ENCODE results near the gene PTGES3. TPM values are rescaled to one million over a fixed set of nuclear protein-coding genes. Genes with fewer than 3 reads are reported as not detected.

The PTGES3 gene
- total RNA-seq, 1 experiment from 2014 or later: 404 TPM

DNA sequence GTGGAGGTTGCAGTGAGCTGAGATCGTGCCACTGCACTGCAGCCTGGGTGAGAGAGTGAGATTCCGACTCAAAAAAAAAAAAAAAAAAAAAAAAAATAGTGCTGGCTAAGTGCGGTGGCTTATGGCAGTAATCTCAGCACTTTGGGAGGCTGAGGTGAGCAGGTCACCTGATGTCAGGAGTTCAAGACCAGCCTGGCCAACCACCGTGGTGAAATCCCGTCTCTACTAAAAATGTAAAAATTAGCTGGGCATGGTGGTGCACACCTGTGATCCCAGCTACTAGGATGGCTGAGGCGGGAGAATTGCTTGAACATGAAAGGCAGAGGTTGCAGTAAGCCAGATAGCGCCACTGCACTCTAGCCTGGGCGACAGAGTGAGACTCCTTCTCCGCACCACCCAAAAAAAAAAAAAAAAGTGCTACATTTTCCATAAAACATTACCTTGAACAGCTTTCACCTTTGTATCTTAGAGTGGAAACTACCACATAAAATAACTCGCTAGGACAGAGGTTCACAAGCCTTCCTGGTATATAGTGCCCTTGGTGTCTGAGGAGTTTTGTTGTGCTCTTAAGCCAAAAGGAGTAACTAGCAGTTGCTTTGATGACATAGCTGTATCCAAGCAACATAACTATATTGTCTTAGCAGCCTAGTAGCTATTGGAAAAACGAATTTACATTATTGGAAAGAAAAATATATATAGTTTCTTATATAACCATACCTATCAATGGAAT is 11.1 kb downstream of the PTGES3 start:
- CTCF ChIA-PET: no interaction called here

More for the DNA sequence above, 11.1 kb downstream of the PTGES3 start:
- peaks cover 23 to 26% of the 10 kb centered on the region in 2 experiments for H3K36me3 ChIP-seq (ENCODE audit: control insufficient read depth in 1 of 2, insufficient read depth in 2 of 2, low read length in 2 of 2)
- RAD21 ChIA-PET (ENCODE audit: low non-redundant PET in 1 of 2, low total read pairs in 2 of 2, uncharacterized antibody in 2 of 2, unreplicated experiment in 2 of 2): no interaction called here
- ATAC-seq: no peak
- peaks cover 2 to 23% of the 10 kb centered on the region in 2 experiments; a peak in 2 of 4 replicates for H3K4me1 ChIP-seq (ENCODE audit: control insufficient read depth in 1 of 2, insufficient read depth in 2 of 2, low read length in 2 of 2)
- H3K9ac ChIP-seq (ENCODE audit: low read length): no peak overlapping the region
- BruUV-seq (replicated peaks): no TSS peak
- TF ChIP-seq EZH2 (IDR thresholded peaks at IDR 0.05) (no peak), EGR1 (IDR thresholded peaks at IDR 0.05; ENCODE audit: low read depth) (no peak), ZNF274 (IDR thresholded peaks at IDR 0.05; ENCODE audit: low read depth, low read length) (no peak), RAD21 (IDR thresholded peaks at IDR 0.05; ENCODE audit: low read depth) (no peak), SP1 (IDR thresholded peaks at IDR 0.05; ENCODE audit: low read depth) (no peak), SRF (IDR thresholded peaks at IDR 0.05; ENCODE audit: low read depth) (no peak), SIN3A (IDR thresholded peaks at IDR 0.05; ENCODE audit: low read depth) (no peak)
- TF ChIP-seq, protein P1, sequence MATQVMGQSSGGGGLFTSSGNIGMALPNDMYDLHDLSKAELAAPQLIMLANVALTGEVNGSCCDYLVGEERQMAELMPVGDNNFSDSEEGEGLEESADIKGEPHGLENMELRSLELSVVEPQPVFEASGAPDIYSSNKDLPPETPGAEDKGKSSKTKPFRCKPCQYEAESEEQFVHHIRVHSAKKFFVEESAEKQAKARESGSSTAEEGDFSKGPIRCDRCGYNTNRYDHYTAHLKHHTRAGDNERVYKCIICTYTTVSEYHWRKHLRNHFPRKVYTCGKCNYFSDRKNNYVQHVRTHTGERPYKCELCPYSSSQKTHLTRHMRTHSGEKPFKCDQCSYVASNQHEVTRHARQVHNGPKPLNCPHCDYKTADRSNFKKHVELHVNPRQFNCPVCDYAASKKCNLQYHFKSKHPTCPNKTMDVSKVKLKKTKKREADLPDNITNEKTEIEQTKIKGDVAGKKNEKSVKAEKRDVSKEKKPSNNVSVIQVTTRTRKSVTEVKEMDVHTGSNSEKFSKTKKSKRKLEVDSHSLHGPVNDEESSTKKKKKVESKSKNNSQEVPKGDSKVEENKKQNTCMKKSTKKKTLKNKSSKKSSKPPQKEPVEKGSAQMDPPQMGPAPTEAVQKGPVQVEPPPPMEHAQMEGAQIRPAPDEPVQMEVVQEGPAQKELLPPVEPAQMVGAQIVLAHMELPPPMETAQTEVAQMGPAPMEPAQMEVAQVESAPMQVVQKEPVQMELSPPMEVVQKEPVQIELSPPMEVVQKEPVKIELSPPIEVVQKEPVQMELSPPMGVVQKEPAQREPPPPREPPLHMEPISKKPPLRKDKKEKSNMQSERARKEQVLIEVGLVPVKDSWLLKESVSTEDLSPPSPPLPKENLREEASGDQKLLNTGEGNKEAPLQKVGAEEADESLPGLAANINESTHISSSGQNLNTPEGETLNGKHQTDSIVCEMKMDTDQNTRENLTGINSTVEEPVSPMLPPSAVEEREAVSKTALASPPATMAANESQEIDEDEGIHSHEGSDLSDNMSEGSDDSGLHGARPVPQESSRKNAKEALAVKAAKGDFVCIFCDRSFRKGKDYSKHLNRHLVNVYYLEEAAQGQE (IDR thresholded peaks at IDR 0.05; ENCODE audit: low read depth): no peak
- TF ChIP-seq, protein P2, sequence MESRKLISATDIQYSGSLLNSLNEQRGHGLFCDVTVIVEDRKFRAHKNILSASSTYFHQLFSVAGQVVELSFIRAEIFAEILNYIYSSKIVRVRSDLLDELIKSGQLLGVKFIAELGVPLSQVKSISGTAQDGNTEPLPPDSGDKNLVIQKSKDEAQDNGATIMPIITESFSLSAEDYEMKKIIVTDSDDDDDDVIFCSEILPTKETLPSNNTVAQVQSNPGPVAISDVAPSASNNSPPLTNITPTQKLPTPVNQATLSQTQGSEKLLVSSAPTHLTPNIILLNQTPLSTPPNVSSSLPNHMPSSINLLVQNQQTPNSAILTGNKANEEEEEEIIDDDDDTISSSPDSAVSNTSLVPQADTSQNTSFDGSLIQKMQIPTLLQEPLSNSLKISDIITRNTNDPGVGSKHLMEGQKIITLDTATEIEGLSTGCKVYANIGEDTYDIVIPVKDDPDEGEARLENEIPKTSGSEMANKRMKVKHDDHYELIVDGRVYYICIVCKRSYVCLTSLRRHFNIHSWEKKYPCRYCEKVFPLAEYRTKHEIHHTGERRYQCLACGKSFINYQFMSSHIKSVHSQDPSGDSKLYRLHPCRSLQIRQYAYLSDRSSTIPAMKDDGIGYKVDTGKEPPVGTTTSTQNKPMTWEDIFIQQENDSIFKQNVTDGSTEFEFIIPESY (IDR thresholded peaks at IDR 0.05; ENCODE audit: extremely low read depth, insufficient replicate concordance, low read length): no peak
- TF ChIP-seq, protein P3, sequence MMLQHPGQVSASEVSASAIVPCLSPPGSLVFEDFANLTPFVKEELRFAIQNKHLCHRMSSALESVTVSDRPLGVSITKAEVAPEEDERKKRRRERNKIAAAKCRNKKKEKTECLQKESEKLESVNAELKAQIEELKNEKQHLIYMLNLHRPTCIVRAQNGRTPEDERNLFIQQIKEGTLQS (IDR thresholded peaks at IDR 0.05): no peak
- TF ChIP-seq, protein P4, sequence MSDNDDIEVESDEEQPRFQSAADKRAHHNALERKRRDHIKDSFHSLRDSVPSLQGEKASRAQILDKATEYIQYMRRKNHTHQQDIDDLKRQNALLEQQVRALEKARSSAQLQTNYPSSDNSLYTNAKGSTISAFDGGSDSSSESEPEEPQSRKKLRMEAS (IDR thresholded peaks at IDR 0.05): no peak
- no peaks in the 10 kb centered on the region for H3K9me2 ChIP-seq (ENCODE audit: insufficient read depth)
- DNase-seq (ENCODE audit: low read depth, low spot score): no peak
- POLR2A ChIA-PET: interaction anchor here (0.7 to 3.6 kb wide), 2 partner anchors 11 to 46 kb away, joined by 3 to 17 read pairs; partner anchors contain the start of gene PTGES3
- no peaks in the 10 kb centered on the region for H3K27me3 ChIP-seq (ENCODE audit: insufficient read depth, low read length)
- peaks cover 44% of the 10 kb centered on the region; the same call in 1 of the 2 replicates for H4K20me1 ChIP-seq (ENCODE audit: insufficient read depth)
- no peak overlapping the region for H2AFZ ChIP-seq (ENCODE audit: low read depth, low read length, poor library complexity, severe bottlenecking)
- no peak overlapping the region for H3K4me2 ChIP-seq (ENCODE audit: low read length)
- no peak overlapping the region for H3K27ac ChIP-seq (ENCODE audit: low read depth, low read length)
- H3K9me3 ChIP-seq (ENCODE audit: control insufficient read depth in 1 of 2, insufficient read depth in 1 of 2, low read depth in 1 of 2, low read length in 2 of 2): no peaks in the 10 kb centered on the region
- no peak overlapping the region for H3K4me3 ChIP-seq (replicated peaks in 1 of 2; ENCODE audit: low read depth in 1 of 2, low read length in 2 of 2)
- peaks cover 100% of the 10 kb centered on the region for H3K79me2 ChIP-seq (ENCODE audit: insufficient read depth, low read length)
- intact Hi-C loops (cut with micrococcal nuclease): no loop called here
